CD14-positive monocyte (primary cell): ENCODE measurements around the gene KHDC4. TPM values are rescaled to one million over a fixed set of nuclear protein-coding genes. Genes with fewer than 3 reads are reported as not detected.

Experiments
- DNase-seq, 3 donors: peaks; one replicate each; pipeline ENCODE4 v3.0.0-alpha.2; 2011 to 2022
- H2AFZ ChIP-seq: 2 replicates; pipeline ENCODE4 v1.6.0; 2012; ENCODE audit warnings: mild to moderate bottlenecking, low read depth, low read length, inconsistent platforms; ENCODE audit not compliant: insufficient read depth, poor library complexity, severe bottlenecking
- H3K27ac ChIP-seq, 2 donors: 1 replicate in 1 of 2; 2 replicates in 1 of 2; pipeline ENCODE4 v1.5.1; 2012 to 2013; ENCODE audit warnings: low read length in 2 of 2, control low read depth in 1 of 2, inconsistent platforms in 1 of 2, low read depth in 1 of 2, mild to moderate bottlenecking in 1 of 2
- H3K27me3 ChIP-seq, 2 donors: one replicate each; pipeline versions ENCODE4 v1.6.0 to v1.6.1; 2011 to 2013; ENCODE audit warnings: low read length in 2 of 2; ENCODE audit not compliant: control insufficient read depth in 2 of 2, insufficient read depth in 2 of 2
- H3K36me3 ChIP-seq, 2 donors: replicated peaks in 1 of 2; 1 replicate in 1 of 2; 2 replicates in 1 of 2; pipeline versions ENCODE4 v1.5.1 to v1.6.1; 2012 to 2013; ENCODE audit warnings: low read length in 2 of 2, control low read depth in 1 of 2, inconsistent platforms in 1 of 2, mild to moderate bottlenecking in 1 of 2; ENCODE audit not compliant: insufficient read depth in 2 of 2, control insufficient read depth in 1 of 2
- H3K4me1 ChIP-seq, 2 donors: 1 replicate in 1 of 2; 2 replicates in 1 of 2; pipeline versions ENCODE4 v1.5.1 to v1.6.1; 2012 to 2013; ENCODE audit warnings: low read length in 2 of 2, control low read depth in 1 of 2, inconsistent platforms in 1 of 2, mild to moderate bottlenecking in 1 of 2, moderate library complexity in 1 of 2; ENCODE audit not compliant: insufficient read depth in 2 of 2, control insufficient read depth in 1 of 2
- H3K4me2 ChIP-seq: replicated peaks from 2 replicates; pipeline ENCODE3; 2012; ENCODE audit warnings: low read length, moderate library complexity, mild to moderate bottlenecking; ENCODE audit not compliant: poor library complexity, severe bottlenecking; ENCODE audit errors: extremely low read depth
- H3K4me3 ChIP-seq, 3 experiments: fragments of 200-600 bp in 1 of 3; sonication (generic) in 1 of 3; replicated peaks in 1 of 3; 1 replicate in 2 of 3; 2 replicates in 1 of 3; pipeline ENCODE4 v1.5.1; 2011 to 2013; ENCODE audit warnings: low read length in 3 of 3, mild to moderate bottlenecking in 3 of 3, control low read depth in 2 of 3, low read depth in 2 of 3, inconsistent platforms in 1 of 3, moderate library complexity in 1 of 3
- H3K79me2 ChIP-seq: 2 replicates; pipeline ENCODE4 v1.6.0; 2012; ENCODE audit warnings: mild to moderate bottlenecking, control low read depth, inconsistent platforms, low read length, moderate library complexity; ENCODE audit not compliant: insufficient read depth
- H3K9ac ChIP-seq: 2 replicates; pipeline ENCODE4 v1.6.0; 2017; ENCODE audit warnings: low read length, mild to moderate bottlenecking; ENCODE audit not compliant: insufficient read depth, poor library complexity, severe bottlenecking
- H3K9me3 ChIP-seq, 2 donors: replicated peaks in 1 of 2; 1 replicate in 1 of 2; 2 replicates in 1 of 2; pipeline versions ENCODE4 v1.5.1 to v1.6.1; 2012 to 2013; ENCODE audit warnings: low read length in 2 of 2, control low read depth in 1 of 2; ENCODE audit not compliant: control insufficient read depth in 1 of 2, insufficient read depth in 1 of 2
- H4K20me1 ChIP-seq: 2 replicates; pipeline ENCODE4 v1.6.0; 2012; ENCODE audit warnings: mild to moderate bottlenecking, low read length, control low read depth, moderate library complexity; ENCODE audit not compliant: insufficient read depth
- H3K27ac Mint-ChIP-seq, 7 donors: one replicate each; pipeline ENCODE4 v1.8.0; 2020; ENCODE audit warnings: mild to moderate bottlenecking in 7 of 7, mixed read lengths in 7 of 7, moderate library complexity in 6 of 7, inconsistent platforms in 2 of 7
- H3K27me3 Mint-ChIP-seq, 3 donors: one replicate each; pipeline ENCODE4 v1.8.0; 2021 to 2022; ENCODE audit warnings: low read depth in 3 of 3, mild to moderate bottlenecking in 3 of 3, mixed read lengths in 3 of 3, moderate library complexity in 3 of 3, inconsistent platforms in 1 of 3
- H3K36me3 Mint-ChIP-seq, 2 donors: one replicate each; pipeline ENCODE4 v1.8.0; 2020; ENCODE audit warnings: mixed read lengths in 2 of 2, inconsistent platforms in 1 of 2, mild to moderate bottlenecking in 1 of 2
- H3K4me1 Mint-ChIP-seq: one replicate; pipeline ENCODE4 v1.8.0; 2020; ENCODE audit warnings: mild to moderate bottlenecking, mixed read lengths
- H3K4me3 Mint-ChIP-seq, 2 donors: one replicate each; pipeline ENCODE4 v1.8.0; 2020; ENCODE audit warnings: mild to moderate bottlenecking in 2 of 2, mixed read lengths in 2 of 2, moderate library complexity in 1 of 2
- H3K9me3 Mint-ChIP-seq, 7 donors: one replicate each; pipeline ENCODE4 v1.8.0; 2020 to 2022; ENCODE audit warnings: mixed read lengths in 7 of 7, mild to moderate bottlenecking in 6 of 7, moderate library complexity in 6 of 7, inconsistent platforms in 2 of 7
- CTCF ChIP-seq: fragments of 200-600 bp; IDR thresholded peaks from one replicate; pipeline ENCODE4 v1.8.0; 2022; ENCODE audit warnings: antibody characterized with exemption, mild to moderate bottlenecking
- WGBS: methylation state at CpG from one replicate; pipeline ENCODE4 v1.1.5; 2013; ENCODE audit warnings: missing lambda C conversion rate; ENCODE audit not compliant: insufficient coverage; 5-methylcytosine and 5-hydroxymethylcytosine counted together
- intact Hi-C, 2 donors: fragments of 100-400 bp; cut with micrococcal nuclease; formaldehyde crosslinking; loops; one replicate each; pipeline versions ENCODE4 v1.15.0 to v1.15.1; 2023
- polyA plus RNA-seq, 3 donors: library from polyadenylated mRNA; depleted of rRNA in 1 of 3; unstranded in 2 of 3; stranded (reverse) in 1 of 3; fragments of 300-500 nt in 2 of 3; fragments of >200 nt in 1 of 3; fragmentation: Illumina TruSeq in 2 of 3; gene quantifications; 1 replicate in 2 of 3; 2 replicates in 1 of 3; pipeline ENCODE4 v1.2.3, GENCODE V29; 2012 to 2021

Gene KHDC4
- polyA plus RNA-seq, 3 donors: 3.4 to 22.0 (median 3.5) TPM

- TF ChIP-seq CTCF: no peak
Measured at GRCh38 chr1:155950829-155951228, 16.6 kb upstream of the KHDC4 start.

GRCh38 chr1:155947741-155948140 lies 13.5 kb upstream of the KHDC4 start:
- H3K9me3 Mint-ChIP-seq: peaks cover 0 to 3% (median 0%) of the 10 kb centered on the region in 7 donors
- Histone ChIP-seq H3K27me3 (no peaks in the 10 kb centered on the region), H3K4me3 (no peak overlapping the region), H4K20me1 (peaks cover 46% of the 10 kb centered on the region), H3K36me3 (peaks cover 60 to 62% of the 10 kb centered on the region in 2 donors), H3K4me1 (peaks cover 66 to 77% of the 10 kb centered on the region in 2 donors), H3K27ac (peak overlapping the region; percentile 75 to 81), H3K9ac (no peak overlapping the region), H3K4me2 (no peak overlapping the region), H3K79me2 (peaks cover 54% of the 10 kb centered on the region), H3K9me3 (no peaks in the 10 kb centered on the region), H2AFZ (no peak overlapping the region)
- TF ChIP-seq CTCF: no peak
- H3K4me3 Mint-ChIP-seq: no peak overlapping the region
- H3K4me1 Mint-ChIP-seq: peaks cover 61% of the 10 kb centered on the region
- H3K27ac Mint-ChIP-seq: peak overlapping the region; percentile 60 to 95 (median 79)
- intact Hi-C loops: loop anchor here in 1 of 2 donors (2.0 kb wide), 1 partner anchor 13 kb away; no protein-coding TSS in a partner anchor
- no peak for DNase-seq
- peaks cover 69 to 89% of the 10 kb centered on the region in 2 donors for H3K36me3 Mint-ChIP-seq
- peaks cover 0 to 2% (median 0%) of the 10 kb centered on the region in 3 donors for H3K27me3 Mint-ChIP-seq
- 100% methylated on average over 1 of the region's 8 CpGs for WGBS

More at GRCh38 chr1:155950829-155951228, 16.6 kb upstream of the KHDC4 start:
- peaks cover 41 to 64% of the 10 kb centered on the region in 2 donors for H3K4me1 ChIP-seq
- H3K27me3 Mint-ChIP-seq: peaks cover 0 to 3% (median 0%) of the 10 kb centered on the region in 3 donors
- H3K9me3 ChIP-seq: no peaks in the 10 kb centered on the region
- no peak for DNase-seq
- H3K4me3 Mint-ChIP-seq: no peak overlapping the region
- H3K9me3 Mint-ChIP-seq: peaks cover 0 to 7% (median 0%) of the 10 kb centered on the region in 7 donors
- no peaks in the 10 kb centered on the region for H3K27me3 ChIP-seq
- peaks cover 81 to 95% of the 10 kb centered on the region in 2 donors for H3K36me3 Mint-ChIP-seq
- no peak overlapping the region for H3K4me3 ChIP-seq
- H3K36me3 ChIP-seq: peaks cover 90 to 92% of the 10 kb centered on the region in 2 donors
- H3K27ac ChIP-seq: peak overlapping the region in 1 of 2 donors; percentile 74
- WGBS: 97% methylated on average over 24 of the region's 27 CpGs
- no peak overlapping the region for H2AFZ ChIP-seq
- intact Hi-C loops: no loop called here
- peaks cover 69% of the 10 kb centered on the region for H3K79me2 ChIP-seq
- no peak overlapping the region for H3K9ac ChIP-seq
- peak overlapping the region in 1 of 7 donors; percentile 53 for H3K27ac Mint-ChIP-seq
- peaks cover 71% of the 10 kb centered on the region for H4K20me1 ChIP-seq
- H3K4me2 ChIP-seq: no peak overlapping the region
- H3K4me1 Mint-ChIP-seq: peaks cover 36% of the 10 kb centered on the region
